CD4-positive, alpha-beta T cell (primary cell): ENCODE data around the gene PKP1. TPM values are rescaled to one million over a fixed set of nuclear protein-coding genes. Genes with fewer than 3 reads are reported as not detected.

Source experiments
- ATAC-seq: fragments of 200-7000 bp; cut with Tn5 transposase; one replicate; pipeline ENCODE4 v1.10.0; 2022; ENCODE audit warnings: mild to moderate bottlenecking; ENCODE audit not compliant: poor library complexity
- CTCF ChIA-PET: fragments of 350-600 bp; sonication (Branson Sonifier 250); formaldehyde crosslinking; loops from one replicate; lab custom pipeline; 2021; ENCODE audit warnings: antibody characterized with exemption, inconsistent platforms; lab: Charles Lee
- POLR2A ChIA-PET: fragments of 350-600 bp; sonication (Branson Sonifier 250); formaldehyde crosslinking; loops from one replicate; lab custom pipeline; 2021; ENCODE audit warnings: antibody characterized with exemption, inconsistent platforms; lab: Charles Lee
- DNase-seq, 14 experiments: peaks; one replicate each; pipeline ENCODE4 v3.0.0-alpha.2; 2013 to 2020; ENCODE audit warnings: mixed read lengths in 2 of 14
- H3K27ac ChIP-seq, 2 donors: one replicate each; pipeline versions ENCODE4 v1.5.1 to v1.7.0; 2013; ENCODE audit warnings: low read length in 2 of 2, low read depth in 1 of 2, mild to moderate bottlenecking in 1 of 2
- H3K27me3 ChIP-seq, 2 experiments: 1 replicate in 1 of 2; 2 replicates in 1 of 2; pipeline versions ENCODE4 v1.6.1 to v1.7.0; 2013; ENCODE audit warnings: low read length in 2 of 2, control low read depth in 1 of 2, mild to moderate bottlenecking in 1 of 2, moderate library complexity in 1 of 2; ENCODE audit not compliant: insufficient read depth in 2 of 2, control insufficient read depth in 1 of 2
- H3K36me3 ChIP-seq: one replicate; pipeline ENCODE4 v1.6.1; 2013; ENCODE audit warnings: low read length, control low read depth; ENCODE audit not compliant: insufficient read depth
- H3K4me1 ChIP-seq: one replicate; pipeline ENCODE4 v1.6.1; 2013; ENCODE audit warnings: low read length, control low read depth; ENCODE audit not compliant: insufficient read depth
- H3K4me3 ChIP-seq: one replicate; pipeline ENCODE4 v1.5.1; 2013; ENCODE audit warnings: mild to moderate bottlenecking, low read length, moderate library complexity
- H3K9me3 ChIP-seq, 2 experiments: 1 replicate in 1 of 2; 2 replicates in 1 of 2; pipeline versions ENCODE4 v1.6.1 to v1.7.0; 2013; ENCODE audit warnings: low read length in 2 of 2, mild to moderate bottlenecking in 2 of 2, control low read depth in 1 of 2, moderate library complexity in 1 of 2; ENCODE audit not compliant: control insufficient read depth in 1 of 2, insufficient read depth in 1 of 2
- H3K27ac Mint-ChIP-seq: one replicate; pipeline ENCODE4 v1.8.0; 2020; ENCODE audit warnings: mixed read lengths
- H3K27me3 Mint-ChIP-seq: one replicate; pipeline ENCODE4 v1.8.0; 2021; ENCODE audit warnings: mixed read lengths
- H3K36me3 Mint-ChIP-seq: one replicate; pipeline ENCODE4 v1.8.0; 2021; ENCODE audit warnings: low read depth, mixed read lengths
- H3K4me1 Mint-ChIP-seq: one replicate; pipeline ENCODE4 v1.8.0; 2021; ENCODE audit warnings: low read depth, mixed read lengths
- H3K4me3 Mint-ChIP-seq: one replicate; pipeline ENCODE4 v1.8.0; 2020; ENCODE audit warnings: mild to moderate bottlenecking, mixed read lengths
- H3K9me3 Mint-ChIP-seq: one replicate; pipeline ENCODE4 v1.8.0; 2020; ENCODE audit warnings: mixed read lengths
- CTCF ChIP-seq: fragments of 200-600 bp; IDR thresholded peaks from one replicate; pipeline ENCODE4 v1.8.0; 2022; ENCODE audit warnings: antibody characterized with exemption, mild to moderate bottlenecking
- intact Hi-C, 2 experiments: fragments of 100-400 bp; cut with DNase I in 1 of 2; cut with micrococcal nuclease in 1 of 2; formaldehyde crosslinking; loops; one replicate each; pipeline versions ENCODE4 v1.15.1 to v1.9.0; 2023 to 2025; cut with DNase I, micrococcal nuclease
- total RNA-seq, 174 experiments: library from RNA in 2 of 174; stranded (reverse) in 2 of 174; gene quantifications; one replicate each; pipeline ENCODE4 v1.2.3 and lab custom pipeline; 2021 to 2026

The PKP1 gene
- total RNA-seq, 2 experiments from 2014 or later, result not detected

DNA sequence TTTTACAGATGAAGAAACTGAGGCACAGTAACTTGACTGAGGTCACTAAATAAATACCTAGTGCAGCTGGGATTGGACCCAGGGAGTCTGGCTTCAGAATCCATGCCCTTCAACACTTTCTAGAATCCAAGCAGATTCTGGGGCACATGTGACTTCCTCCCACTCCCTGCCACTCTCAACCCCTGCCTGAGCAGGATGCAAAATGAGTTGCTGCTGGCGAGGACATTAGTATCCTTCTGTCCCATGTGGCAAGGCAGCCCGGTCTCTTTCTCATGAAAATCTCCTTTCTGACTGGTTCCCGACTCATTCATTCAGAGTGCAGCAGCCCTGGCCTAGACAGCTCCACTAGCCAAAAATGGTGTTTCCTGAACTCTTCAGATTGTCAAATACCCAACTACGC lies 65.8 kb downstream of the PKP1 start:
- ChIA-PET CTCF (no interaction called here), POLR2A (no interaction called here)
- TF ChIP-seq CTCF, result no peak
- H3K36me3 Mint-ChIP-seq, result no peaks in the 10 kb centered on the region
- no peak overlapping the region for H3K4me3 Mint-ChIP-seq
- Histone ChIP-seq H3K36me3 (no peaks in the 10 kb centered on the region), H3K27me3 (peaks cover 4 to 18% of the 10 kb centered on the region in 2 experiments), H3K4me3 (no peak overlapping the region), H3K9me3 (peaks cover 0 to 4% of the 10 kb centered on the region in 2 experiments), H3K27ac (no peak overlapping the region), H3K4me1 (no peaks in the 10 kb centered on the region)
- intact Hi-C loops, result no loop called here
- no peaks in the 10 kb centered on the region for H3K9me3 Mint-ChIP-seq
- no peaks in the 10 kb centered on the region for H3K4me1 Mint-ChIP-seq
- ATAC-seq (no peak), DNase-seq (no peak)
- H3K27me3 Mint-ChIP-seq, result peaks cover 44% of the 10 kb centered on the region
- no peak overlapping the region for H3K27ac Mint-ChIP-seq

DNA sequence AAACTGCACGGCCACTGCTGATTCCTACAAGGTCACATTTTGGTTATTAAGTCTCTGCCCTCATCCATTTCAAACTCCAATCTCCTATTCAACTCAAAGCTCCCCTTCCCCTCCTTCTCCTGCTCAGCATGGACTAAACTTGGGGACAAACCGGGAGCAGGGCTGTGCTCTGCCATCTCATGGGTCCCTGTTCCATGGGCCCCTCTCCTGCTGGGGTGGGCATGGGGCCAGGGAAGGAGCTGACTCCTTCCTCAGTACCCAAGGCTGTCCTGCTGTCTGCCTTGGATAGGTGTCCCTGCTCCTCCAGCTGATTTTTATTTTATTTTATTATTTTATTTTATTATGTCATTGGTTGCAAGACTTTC lies 67.0 kb downstream of the PKP1 start:
- Mint-ChIP-seq H3K4me1 (no peaks in the 10 kb centered on the region), H3K27me3 (peaks cover 41% of the 10 kb centered on the region), H3K27ac (no peak overlapping the region), H3K4me3 (no peak overlapping the region), H3K36me3 (no peaks in the 10 kb centered on the region), H3K9me3 (no peaks in the 10 kb centered on the region)
- Histone ChIP-seq H3K27ac (no peak overlapping the region), H3K4me3 (no peak overlapping the region), H3K9me3 (peaks cover 0 to 4% of the 10 kb centered on the region in 2 experiments), H3K36me3 (no peaks in the 10 kb centered on the region), H3K4me1 (no peaks in the 10 kb centered on the region), H3K27me3 (peaks cover 2 to 18% of the 10 kb centered on the region in 2 experiments)
- DNase-seq (no peak), ATAC-seq (no peak)
- ChIA-PET POLR2A (no interaction called here), CTCF (no interaction called here)
- intact Hi-C loops, result no loop called here
- TF ChIP-seq CTCF, result no peak

DNA sequence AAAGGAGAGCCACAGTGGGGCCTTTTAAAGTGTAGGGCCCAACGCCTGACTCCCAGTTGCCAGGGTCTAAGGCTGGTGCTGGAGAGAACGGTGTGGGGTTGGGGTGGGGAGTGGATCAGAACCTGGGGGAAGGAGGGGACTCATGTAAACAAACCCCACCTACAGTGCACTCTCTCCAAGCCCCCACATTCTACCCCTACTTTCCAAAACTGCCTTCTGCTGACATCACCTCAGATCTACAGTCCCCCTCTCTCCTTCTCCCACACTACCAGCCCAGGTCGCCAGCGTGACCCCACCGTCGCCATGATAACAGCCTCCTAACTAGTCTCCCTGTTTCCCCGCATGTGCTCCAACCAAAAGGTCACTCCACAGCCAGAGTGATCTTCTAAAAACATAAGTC lies 67.6 kb downstream of the PKP1 start:
- POLR2A ChIA-PET, result no interaction called here
- no peak overlapping the region for H3K4me3 Mint-ChIP-seq
- no peak for TF ChIP-seq CTCF
- no peak overlapping the region for H3K27ac Mint-ChIP-seq
- DNase-seq (no peak), ATAC-seq (no peak)
- Histone ChIP-seq H3K27me3 (peaks cover 2 to 18% of the 10 kb centered on the region in 2 experiments), H3K36me3 (no peaks in the 10 kb centered on the region), H3K4me3 (no peak overlapping the region), H3K27ac (no peak overlapping the region), H3K9me3 (peaks cover 0 to 4% of the 10 kb centered on the region in 2 experiments), H3K4me1 (no peaks in the 10 kb centered on the region)
- CTCF ChIA-PET, result no interaction called here
- H3K36me3 Mint-ChIP-seq, result no peaks in the 10 kb centered on the region
- intact Hi-C loops, result no loop called here
- no peaks in the 10 kb centered on the region for H3K9me3 Mint-ChIP-seq
- peaks cover 41% of the 10 kb centered on the region for H3K27me3 Mint-ChIP-seq
- no peaks in the 10 kb centered on the region for H3K4me1 Mint-ChIP-seq
